Measurements from ENCODE around the gene ABLIM3.

The ABLIM3 gene

DNA sequence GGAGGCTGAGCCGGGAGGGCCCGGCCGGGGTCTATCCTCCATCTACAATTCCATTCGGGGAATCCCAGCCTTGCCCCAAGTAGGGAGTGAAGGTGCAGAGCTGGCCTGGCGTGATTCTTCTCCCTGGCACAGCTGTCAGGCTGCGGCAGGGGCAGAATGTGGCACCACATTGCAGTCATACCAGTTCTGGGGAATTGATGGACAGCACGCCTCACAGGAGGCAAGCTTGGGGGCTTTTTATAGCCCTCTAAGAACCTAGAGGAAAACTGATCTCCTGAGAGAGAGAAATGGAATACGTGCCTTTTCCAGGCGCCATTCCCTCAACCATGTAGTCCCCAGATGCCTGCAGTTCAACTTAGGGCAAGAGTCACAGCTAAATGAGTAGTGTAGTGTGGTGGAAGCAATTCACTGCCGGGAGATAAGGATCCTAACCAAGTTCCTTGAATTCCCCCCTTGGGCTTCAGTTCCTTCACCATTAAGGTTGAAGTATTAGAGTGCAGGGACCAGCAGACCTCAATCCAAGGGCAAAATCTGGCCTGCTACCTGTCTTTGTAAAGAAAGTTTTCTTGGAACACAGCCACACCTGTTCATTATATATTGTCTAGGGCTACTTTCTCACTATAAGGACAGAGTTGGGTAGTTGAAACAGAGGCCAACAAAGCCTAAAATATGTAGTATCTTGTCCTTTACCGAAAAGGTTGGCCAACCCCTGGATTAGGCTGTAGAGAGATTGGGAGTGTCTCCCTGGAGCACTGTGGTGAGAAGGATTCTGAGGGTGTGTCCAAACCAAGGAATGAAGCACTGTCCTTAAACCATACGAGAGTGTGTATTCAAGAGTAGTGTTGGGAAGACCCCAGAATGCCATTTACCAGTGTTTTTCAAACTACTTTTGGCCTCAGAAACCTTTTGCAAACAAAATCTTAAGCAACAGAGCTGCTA, 141.0 kb downstream of the ABLIM3 start:
- no peak for DNase-seq (ENCODE audit: low read depth)

DNA sequence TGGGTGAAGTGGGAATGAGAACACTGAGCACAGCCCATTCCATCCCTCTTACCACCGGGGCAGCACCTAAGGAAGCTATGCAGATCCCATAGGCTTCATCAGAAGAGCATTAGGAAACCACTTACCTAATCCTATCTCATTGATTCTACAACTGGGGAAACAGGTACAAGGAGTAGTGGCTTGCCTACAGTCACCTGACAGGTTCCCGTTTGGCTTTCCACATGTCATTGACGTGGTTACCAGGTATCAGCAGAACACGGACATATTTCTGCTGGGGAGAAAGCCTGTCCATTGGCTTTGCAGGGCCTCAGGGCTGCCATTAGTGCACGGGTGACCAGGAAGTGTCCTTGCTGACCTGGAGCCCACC, 141.7 kb downstream of the ABLIM3 start:
- no peak for DNase-seq (ENCODE audit: low read depth)

- DNase-seq (ENCODE audit: low read depth), result no peak
Observed at GRCh38 chr5:149283626-149284480, 142.6 kb downstream of the ABLIM3 start.

GRCh38 chr5:149284501-149284900, 143.2 kb downstream of the ABLIM3 start:
- DNase-seq (ENCODE audit: low read depth), result no peak

DNA sequence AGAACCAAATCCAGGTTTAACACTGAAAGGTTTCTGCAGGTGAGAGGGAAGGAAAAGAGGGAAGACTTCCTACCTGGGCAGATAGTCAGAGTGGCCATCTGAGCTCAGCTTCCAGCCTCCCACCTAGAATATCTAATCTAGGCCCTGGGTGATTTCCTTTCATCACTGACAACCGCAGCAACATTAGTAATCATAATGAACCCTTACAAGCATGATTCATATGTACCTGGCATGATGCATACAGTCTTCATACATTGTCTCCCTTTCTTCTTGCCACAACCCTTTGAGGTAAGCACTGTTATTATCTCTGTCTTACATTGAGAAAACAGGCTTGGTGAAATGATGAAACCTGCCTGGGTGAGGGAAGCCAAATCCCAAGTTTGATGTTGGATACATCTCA, 143.9 kb downstream of the ABLIM3 start:
- DNase-seq (ENCODE audit: low read depth), result no peak

DNA sequence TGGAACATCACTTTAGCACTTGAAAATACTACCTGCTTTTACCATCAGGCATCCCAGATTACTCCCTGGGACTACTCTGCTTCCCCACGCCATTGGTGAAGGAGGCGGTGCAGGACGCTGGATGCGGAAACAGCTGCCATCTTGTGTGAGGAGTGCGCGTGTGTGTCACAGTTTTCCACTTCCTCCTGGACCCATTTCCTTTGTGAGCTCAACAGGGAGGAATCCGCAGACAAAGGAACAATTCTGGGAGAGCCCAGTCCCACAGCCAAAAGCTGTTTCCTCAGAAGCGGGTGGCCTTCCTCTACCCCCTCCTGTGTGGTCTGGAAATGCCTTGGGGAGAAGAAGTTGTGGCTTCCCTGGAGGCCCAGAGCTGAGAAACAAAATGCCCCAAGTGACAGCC, 147.1 kb downstream of the ABLIM3 start:
- DNase-seq (ENCODE audit: low read depth), result no peak

DNA sequence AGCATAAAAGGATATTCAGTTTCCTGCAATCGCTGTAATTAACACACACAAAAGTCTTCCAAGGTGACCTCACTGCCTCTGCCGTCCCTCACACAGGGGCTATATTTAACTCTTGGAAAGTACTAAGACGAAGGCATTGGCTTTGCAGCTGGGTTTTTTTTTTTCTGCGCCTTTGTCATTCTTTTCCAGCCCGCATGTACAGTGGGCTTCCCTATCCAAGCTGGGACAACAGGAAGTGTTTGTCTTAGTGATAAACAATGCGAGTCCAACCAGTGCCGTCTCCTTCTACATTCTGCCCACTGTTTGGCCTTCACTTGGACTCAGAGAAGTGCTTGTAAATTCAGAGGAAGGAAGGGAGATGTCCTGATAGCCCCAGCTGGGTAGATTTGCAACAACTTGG, 148.0 kb downstream of the ABLIM3 start:
- DNase-seq (ENCODE audit: low read depth), result no peak

DNA sequence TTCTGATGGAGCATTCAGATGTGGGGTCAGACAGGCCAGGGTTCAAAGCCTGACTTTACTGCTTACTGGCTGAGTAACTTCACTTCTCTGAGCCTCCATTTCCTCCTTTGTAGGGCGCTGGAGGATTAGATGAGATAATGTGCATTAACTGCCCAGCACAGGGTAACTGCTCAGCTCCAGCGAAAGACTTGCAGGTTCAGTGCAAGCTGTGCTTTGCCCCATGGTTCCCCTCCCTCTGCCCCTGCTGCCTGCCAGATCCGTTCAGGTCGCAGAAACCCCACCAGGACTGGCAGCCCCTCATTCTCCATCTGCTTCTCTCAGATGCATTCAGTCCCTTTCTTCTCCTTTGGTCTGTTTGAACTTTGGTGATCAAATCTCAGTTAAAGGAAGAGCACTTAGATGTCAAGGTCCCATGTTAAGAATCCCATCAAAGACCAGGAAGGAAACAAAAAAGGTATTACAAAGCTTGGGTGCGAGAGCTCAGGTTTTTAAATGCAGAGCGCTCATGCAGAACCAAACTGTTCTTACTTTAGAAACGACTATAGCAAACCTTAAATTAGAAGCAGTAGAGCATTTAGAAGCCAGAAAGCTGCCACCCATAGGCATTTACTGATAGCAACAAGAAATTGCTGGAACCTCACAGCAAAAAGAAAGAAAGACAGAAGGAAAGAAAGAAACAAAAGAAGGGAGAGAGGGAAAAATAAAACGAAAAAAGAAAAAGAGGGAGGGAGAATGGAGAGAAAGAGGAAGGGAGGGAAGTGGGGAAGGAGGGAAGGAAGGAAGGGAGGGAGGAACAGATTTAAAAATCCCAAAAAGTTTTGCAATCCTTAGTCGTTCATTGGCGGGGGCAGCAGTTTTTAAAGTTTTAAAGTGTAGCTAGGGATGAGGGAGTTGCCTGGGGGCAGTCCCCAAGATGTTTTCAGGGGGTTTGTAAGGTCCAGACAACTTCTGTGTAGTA, 153.9 kb downstream of the ABLIM3 start:
- DNase-seq (ENCODE audit: low read depth), result no peak

DNA sequence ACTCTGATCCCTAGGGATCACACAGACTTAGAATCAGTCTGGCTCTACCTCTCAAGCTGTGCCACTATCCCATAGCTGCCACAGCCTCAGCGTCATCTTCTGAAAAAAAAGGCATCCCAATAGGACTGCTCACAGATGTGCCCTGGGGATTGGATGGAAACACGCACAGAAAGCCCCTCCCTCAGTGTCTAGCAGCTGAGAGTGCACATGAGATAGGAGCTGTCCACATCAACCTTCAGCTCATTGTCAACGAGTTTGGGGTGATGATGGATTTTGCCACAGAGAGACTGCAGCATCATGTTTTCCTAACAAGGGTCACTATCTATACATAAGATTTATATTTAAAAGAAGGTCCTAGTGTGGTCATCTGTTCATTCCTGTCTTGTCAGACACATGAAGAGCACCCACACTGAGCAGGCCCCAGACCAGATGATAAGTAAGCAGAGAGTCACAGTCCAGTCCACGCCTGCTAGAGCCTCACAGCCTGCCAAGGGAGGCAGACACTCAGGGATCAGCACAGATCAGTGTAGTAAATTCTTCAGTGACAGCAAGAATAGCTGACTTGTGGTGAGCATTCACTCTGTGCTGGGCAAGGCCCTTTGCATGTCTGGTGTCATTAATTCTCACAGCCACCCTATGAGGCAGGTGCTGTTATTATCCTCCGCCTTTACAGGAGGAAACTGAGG, 156.2 kb downstream of the ABLIM3 start:
- no peak for DNase-seq (ENCODE audit: low read depth)

- DNase-seq (ENCODE audit: low read depth), result no peak
Observed at GRCh38 chr5:149298163-149298562, 156.9 kb downstream of the ABLIM3 start.

- no peak for DNase-seq (ENCODE audit: low read depth)
Observed at GRCh38 chr5:149298842-149299404, 157.6 kb downstream of the ABLIM3 start.

- no peak for DNase-seq (ENCODE audit: low read depth)
Observed at GRCh38 chr5:149299451-149300054, 158.3 kb downstream of the ABLIM3 start.

GRCh38 chr5:149300441-149300840, 159.1 kb downstream of the ABLIM3 start:
- DNase-seq (ENCODE audit: low read depth), result no peak

- DNase-seq (ENCODE audit: low read depth), result no peak
Observed at GRCh38 chr5:149301049-149301743, 159.9 kb downstream of the ABLIM3 start.

DNA sequence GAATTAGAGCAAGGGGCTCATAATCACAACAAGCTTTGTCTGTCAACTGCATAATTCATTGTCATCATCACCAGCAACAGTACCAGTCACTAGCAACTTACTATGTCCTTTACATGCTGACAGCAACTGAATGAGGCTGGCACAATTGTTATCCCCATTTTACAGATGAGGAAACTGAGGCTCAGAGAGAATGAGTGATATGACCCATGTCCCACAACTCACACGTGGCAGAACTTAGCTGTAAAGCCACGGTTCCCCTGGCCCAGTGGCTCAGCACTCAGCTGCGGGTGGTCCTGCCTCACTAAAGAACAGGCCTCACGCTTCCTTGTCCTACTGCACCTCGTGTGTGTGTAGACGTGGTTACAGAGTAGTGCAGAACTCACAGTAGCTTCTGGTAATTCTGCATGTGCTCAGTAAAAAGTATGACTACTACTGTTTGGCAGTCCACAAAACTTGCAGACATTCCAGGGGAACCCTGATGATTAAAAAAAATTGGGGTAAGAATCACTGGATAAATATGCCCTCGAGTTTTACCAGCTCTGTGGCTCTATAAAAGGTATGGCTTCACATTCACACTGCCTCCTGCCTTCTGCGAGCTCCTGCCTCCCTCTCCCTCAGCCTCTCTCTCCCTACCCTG, 160.6 kb downstream of the ABLIM3 start:
- no peak for DNase-seq (ENCODE audit: low read depth)

DNA sequence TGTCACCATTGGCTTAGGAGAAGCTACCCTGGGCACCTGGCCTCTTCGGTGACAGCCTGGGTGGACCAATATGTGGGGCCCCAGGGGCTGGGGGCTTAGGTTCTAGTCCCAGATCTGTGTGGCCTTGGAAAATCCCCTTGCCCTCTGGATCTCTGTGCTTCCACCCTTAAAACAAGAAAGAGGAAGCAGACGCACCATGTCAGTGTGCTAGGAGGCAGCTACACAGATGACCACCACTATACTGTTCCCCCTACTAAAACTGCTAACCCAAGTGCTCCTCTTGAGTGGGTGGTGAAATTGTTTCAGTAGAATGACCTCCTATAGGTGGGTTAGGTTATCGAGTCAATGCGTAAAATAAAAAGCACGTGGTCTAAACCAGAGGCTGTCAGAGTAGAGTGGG, 161.3 kb downstream of the ABLIM3 start:
- DNase-seq (ENCODE audit: low read depth), result no peak

GRCh38 chr5:149303210-149303609, 161.9 kb downstream of the ABLIM3 start:
- no peak for DNase-seq (ENCODE audit: low read depth)

- DNase-seq (ENCODE audit: low read depth), result no peak
Observed at GRCh38 chr5:149304195-149305078, 163.1 kb downstream of the ABLIM3 start.

Data from GM04504 (cell line).